GM19099 (cell line): ENCODE results near the gene CNTN2.

Experiments
- POLR2A ChIP-seq: IDR thresholded peaks from 3 replicates; pipeline ENCODE4 v1.6.1; 2011; ENCODE audit warnings: low read depth; ENCODE audit not compliant: insufficient read length; ENCODE audit errors: extremely low read depth

CNTN2 gene

GRCh38 chr1:205041998-205042910 lies 758 bp upstream of the CNTN2 start:
- TF ChIP-seq POLR2A = no peak

- no peak for TF ChIP-seq POLR2A
Measured at GRCh38 chr1:205043866-205044265, 854 bp downstream of the CNTN2 start.

GRCh38 chr1:205044741-205045140 lies 1.7 kb downstream of the CNTN2 start:
- no peak for TF ChIP-seq POLR2A

- TF ChIP-seq POLR2A = no peak
Measured at GRCh38 chr1:205045146-205045545, 2.1 kb downstream of the CNTN2 start.

- TF ChIP-seq POLR2A = no peak
Measured at GRCh38 chr1:205046870-205047269, 3.9 kb downstream of the CNTN2 start.

GRCh38 chr1:205047764-205048231 lies 4.8 kb downstream of the CNTN2 start:
- TF ChIP-seq POLR2A = no peak

- no peak for TF ChIP-seq POLR2A
Measured at GRCh38 chr1:205048382-205048781, 5.4 kb downstream of the CNTN2 start.

- TF ChIP-seq POLR2A = no peak
Measured at GRCh38 chr1:205049479-205049878, 6.5 kb downstream of the CNTN2 start.

- TF ChIP-seq POLR2A = no peak
Measured at GRCh38 chr1:205052690-205053089, 9.7 kb downstream of the CNTN2 start.

GRCh38 chr1:205053296-205053695 lies 10.3 kb downstream of the CNTN2 start:
- TF ChIP-seq POLR2A = no peak

- no peak for TF ChIP-seq POLR2A
Measured at GRCh38 chr1:205054013-205054412, 11.0 kb downstream of the CNTN2 start.

- no peak for TF ChIP-seq POLR2A
Measured at GRCh38 chr1:205056188-205056611, 13.2 kb downstream of the CNTN2 start.

GRCh38 chr1:205056956-205057568 lies 14.1 kb downstream of the CNTN2 start:
- no peak for TF ChIP-seq POLR2A

GRCh38 chr1:205057808-205058575 lies 15.0 kb downstream of the CNTN2 start:
- no peak for TF ChIP-seq POLR2A

GRCh38 chr1:205058853-205059252 lies 15.8 kb downstream of the CNTN2 start:
- TF ChIP-seq POLR2A = no peak
